ENCODE results near the gene AGO1. TPM values are rescaled to one million over a fixed set of nuclear protein-coding genes. Genes with fewer than 3 reads are reported as not detected.
A peak's percentile ranks its signal among the peaks of the same experiment; 100 is the strongest.

The AGO1 gene
- total RNA-seq, 1 donor, result 16.4 TPM

DNA sequence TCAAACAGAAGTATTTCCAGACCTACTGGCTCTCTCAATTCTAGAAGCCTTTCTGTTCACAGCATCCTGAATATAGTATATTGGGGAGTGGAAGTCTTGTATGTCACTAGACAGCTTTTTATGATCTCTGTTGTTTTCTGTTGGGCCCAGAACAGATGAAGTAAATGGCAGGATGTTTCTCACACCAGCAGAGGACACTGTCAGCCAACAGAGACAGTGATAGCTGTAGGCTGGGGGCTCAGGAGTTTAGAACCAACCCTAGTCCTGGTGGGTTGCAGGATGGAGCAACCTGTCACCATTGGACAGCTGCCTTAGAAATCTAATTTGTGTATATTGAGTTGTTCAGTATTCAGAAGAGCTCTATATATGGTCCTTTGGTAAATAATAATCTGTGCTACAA, 16.9 kb downstream of the AGO1 start:
- TF ChIP-seq, protein P1, sequence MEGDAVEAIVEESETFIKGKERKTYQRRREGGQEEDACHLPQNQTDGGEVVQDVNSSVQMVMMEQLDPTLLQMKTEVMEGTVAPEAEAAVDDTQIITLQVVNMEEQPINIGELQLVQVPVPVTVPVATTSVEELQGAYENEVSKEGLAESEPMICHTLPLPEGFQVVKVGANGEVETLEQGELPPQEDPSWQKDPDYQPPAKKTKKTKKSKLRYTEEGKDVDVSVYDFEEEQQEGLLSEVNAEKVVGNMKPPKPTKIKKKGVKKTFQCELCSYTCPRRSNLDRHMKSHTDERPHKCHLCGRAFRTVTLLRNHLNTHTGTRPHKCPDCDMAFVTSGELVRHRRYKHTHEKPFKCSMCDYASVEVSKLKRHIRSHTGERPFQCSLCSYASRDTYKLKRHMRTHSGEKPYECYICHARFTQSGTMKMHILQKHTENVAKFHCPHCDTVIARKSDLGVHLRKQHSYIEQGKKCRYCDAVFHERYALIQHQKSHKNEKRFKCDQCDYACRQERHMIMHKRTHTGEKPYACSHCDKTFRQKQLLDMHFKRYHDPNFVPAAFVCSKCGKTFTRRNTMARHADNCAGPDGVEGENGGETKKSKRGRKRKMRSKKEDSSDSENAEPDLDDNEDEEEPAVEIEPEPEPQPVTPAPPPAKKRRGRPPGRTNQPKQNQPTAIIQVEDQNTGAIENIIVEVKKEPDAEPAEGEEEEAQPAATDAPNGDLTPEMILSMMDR (IDR thresholded peaks at IDR 0.05; ENCODE audit: insufficient read depth, low read depth, low read length), result peak; percentile 29
- H3K4me3 ChIP-seq (ENCODE audit: low read depth, low read length), result no peak overlapping the region
- DNase-seq (ENCODE audit: low read depth), result no peak

DNA sequence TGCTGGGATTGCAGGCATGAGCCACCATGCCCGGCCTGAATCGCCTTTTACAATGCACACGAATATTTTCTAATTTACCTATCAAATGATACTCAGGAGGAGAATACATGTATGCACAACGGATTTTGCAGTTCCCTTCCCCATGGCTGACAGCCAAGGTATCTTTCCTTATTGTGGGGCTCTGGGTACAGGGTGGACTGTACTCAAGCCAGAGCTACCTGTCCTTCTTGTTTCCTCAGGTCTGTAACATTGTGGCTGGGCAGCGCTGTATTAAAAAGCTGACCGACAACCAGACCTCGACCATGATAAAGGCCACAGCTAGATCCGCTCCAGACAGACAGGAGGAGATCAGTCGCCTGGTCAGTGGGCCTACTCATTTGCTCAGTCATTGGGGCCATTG, 18.2 kb downstream of the AGO1 start:
- DNase-seq (ENCODE audit: low read depth), result no peak
- TF ChIP-seq, protein P1 (IDR thresholded peaks at IDR 0.05; ENCODE audit: insufficient read depth, low read depth, low read length), result no peak
- H3K4me3 ChIP-seq (ENCODE audit: low read depth, low read length), result no peak overlapping the region

DNA sequence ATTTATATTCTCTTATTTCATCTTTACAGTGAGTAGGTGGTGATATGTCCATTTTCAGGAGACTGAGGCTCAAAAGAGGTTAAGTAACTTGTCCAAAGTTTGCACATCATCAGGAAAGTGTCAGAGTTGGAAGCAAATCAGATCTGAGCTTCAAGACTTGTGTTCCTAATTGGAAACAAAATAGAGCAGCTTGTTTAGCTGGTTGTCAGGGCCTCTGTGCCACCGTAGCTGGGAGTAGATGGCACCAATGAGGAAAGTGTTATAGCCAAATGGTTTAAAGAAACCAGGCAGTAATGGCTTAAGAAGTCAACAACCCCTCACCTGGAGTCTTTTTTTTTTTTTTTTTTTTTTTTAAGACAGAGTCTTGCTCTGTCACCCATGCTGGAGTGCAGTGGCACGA, 19.7 kb downstream of the AGO1 start:
- H3K4me3 ChIP-seq (ENCODE audit: low read depth, low read length), result no peak overlapping the region
- DNase-seq (ENCODE audit: low read depth), result no peak
- TF ChIP-seq, protein P1 (IDR thresholded peaks at IDR 0.05; ENCODE audit: insufficient read depth, low read depth, low read length), result no peak

DNA sequence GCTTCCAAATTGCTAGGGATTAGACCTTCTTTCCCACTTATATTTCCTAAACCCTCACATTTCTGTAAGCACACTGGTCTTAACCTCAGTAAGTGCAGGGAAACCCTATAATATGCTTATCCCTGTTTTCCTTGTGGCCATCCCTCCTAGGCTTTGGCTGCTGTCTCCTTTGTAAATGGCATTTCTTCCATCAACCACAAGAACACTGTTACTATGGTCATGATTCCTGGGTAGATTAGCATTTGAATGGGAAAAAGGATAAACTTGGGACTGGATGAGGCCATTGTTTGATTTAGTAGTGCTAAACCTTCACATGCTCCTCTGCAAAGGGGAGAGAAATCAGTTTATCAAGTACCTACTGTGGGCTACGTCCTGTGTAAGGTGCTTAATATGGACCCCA, 31.7 kb downstream of the AGO1 start:
- TF ChIP-seq, protein P1 (IDR thresholded peaks at IDR 0.05; ENCODE audit: insufficient read depth, low read depth, low read length), result no peak
- H3K4me3 ChIP-seq (ENCODE audit: low read depth, low read length), result no peak overlapping the region

DNA sequence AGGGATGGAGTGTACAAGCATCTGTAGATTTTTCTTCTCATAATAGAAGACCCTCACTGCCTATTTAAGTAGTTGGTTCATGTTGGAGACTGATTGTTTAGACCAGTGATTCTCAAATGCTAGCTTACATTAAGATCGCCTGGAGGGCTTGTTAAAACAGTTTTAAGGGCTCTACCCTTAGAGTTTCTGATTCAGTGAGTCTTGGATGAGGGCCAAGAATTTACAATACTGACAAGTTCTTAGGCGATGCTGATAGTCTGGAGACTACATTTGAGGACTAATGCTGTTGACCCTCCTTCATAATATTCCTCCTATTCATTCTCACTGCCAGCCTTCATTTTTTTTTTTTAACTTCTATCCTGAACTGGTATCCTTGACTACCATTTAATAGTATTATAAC, 32.7 kb downstream of the AGO1 start:
- DNase-seq (ENCODE audit: low read depth), result no peak
- TF ChIP-seq, protein P1 (IDR thresholded peaks at IDR 0.05; ENCODE audit: insufficient read depth, low read depth, low read length), result no peak

More for the DNA sequence above, 31.7 kb downstream of the AGO1 start:
- no peak for DNase-seq (ENCODE audit: low read depth)

DNA sequence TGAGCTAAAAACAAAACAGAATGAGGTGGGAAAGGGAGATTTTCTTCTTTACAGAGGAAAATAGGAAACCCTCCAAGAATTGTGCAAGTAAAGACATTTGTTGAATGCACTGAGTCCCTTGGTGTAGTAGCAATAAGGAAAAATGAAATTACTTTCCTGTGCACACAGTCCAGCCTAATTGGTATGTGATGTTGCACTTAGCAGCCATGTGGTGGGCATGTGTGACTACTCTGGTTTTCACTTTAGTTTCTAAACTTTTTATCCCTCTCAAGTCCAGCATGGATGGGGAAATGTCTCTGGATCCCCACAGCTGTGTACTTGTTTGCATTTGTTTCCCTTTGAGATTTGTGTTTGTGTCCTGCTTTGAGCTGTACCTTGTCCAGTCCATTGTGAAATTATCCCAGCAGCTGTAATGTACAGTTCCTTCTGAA, 40.8 kb downstream of the AGO1 start:
- TF ChIP-seq, protein P1 (IDR thresholded peaks at IDR 0.05; ENCODE audit: insufficient read depth, low read depth, low read length), result no peak
- no peak overlapping the region for H3K4me3 ChIP-seq (ENCODE audit: low read depth, low read length)
- peak; percentile 22 for DNase-seq (ENCODE audit: low read depth)

More for the DNA sequence above, 32.7 kb downstream of the AGO1 start:
- H3K4me3 ChIP-seq (ENCODE audit: low read depth, low read length), result no peak overlapping the region

DNA sequence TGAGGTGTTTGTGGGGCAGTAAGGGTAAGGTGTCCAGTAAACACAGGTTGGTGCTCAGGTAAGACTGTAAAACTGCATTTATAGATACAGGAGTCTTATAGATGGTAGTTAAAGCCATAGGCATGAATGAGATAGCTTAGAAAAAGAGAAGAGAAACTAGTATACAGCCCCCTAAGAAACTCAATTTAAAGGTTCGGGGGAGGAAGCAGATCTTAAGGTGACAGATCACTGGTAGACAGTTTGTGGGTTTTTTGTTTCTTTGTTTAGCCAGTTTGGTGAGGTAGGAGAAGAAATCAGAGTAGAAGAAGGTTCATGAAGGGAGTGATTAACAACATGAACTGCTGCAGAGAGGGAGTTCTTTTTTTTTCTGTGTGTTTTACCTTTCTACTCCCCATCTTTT, 41.8 kb downstream of the AGO1 start:
- no peak for DNase-seq (ENCODE audit: low read depth)
- TF ChIP-seq, protein P1 (IDR thresholded peaks at IDR 0.05; ENCODE audit: insufficient read depth, low read depth, low read length), result no peak
- no peak overlapping the region for H3K4me3 ChIP-seq (ENCODE audit: low read depth, low read length)

Data from fibroblast of villous mesenchyme (primary cell).